Gastroesophageal sphincter (tissue), 3 donors: ENCODE data around the gene UMPS.

Source experiments
- CTCF ChIP-seq, 4 experiments: fragments of 200-600 bp in 2 of 4; fragments of 450-650 bp in 2 of 4; sonication (generic) in 1 of 4; IDR thresholded peaks; one replicate each; pipeline ENCODE4 v1.5.1; 2017 to 2019; ENCODE audit warnings: antibody characterized with exemption in 4 of 4, mild to moderate bottlenecking in 2 of 4, moderate library complexity in 2 of 4
- POLR2A ChIP-seq, 2 donors: fragments of 450-650 bp; IDR thresholded peaks; one replicate each; pipeline ENCODE4 v1.6.1; 2017; ENCODE audit warnings: antibody characterized with exemption in 2 of 2, mild to moderate bottlenecking in 2 of 2, moderate library complexity in 1 of 2

- TF ChIP-seq CTCF (IDR thresholded peaks at IDR 0.05) (no peak), POLR2A (IDR thresholded peaks at IDR 0.05) (no peak)
Measured at GRCh38 chr3:124691599-124691998, 38.7 kb upstream of the UMPS start.
